ENCODE measurements around the gene CNOT2.

DNA sequence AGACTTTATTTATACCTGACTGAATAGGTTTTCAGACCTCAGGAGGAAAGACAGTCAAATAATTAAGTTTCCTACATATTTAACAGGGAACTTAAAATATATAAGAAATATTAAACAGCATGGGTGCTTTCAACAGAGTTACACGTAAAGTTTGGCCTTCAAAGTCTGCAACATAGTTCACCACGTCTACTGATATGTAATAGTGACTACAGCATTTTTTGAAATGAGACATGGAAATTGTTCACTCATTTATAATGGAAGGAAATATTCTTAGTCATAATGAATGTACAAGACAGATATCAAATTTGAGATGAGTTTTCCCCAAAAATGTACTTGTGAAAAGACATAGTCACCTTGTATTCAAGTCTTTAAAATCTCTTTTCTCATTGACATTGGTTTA lies 66.1 kb downstream of the CNOT2 start:
- no peak for TF ChIP-seq EZH2 (IDR thresholded peaks at IDR 0.05)
- no peak for TF ChIP-seq POLR2AphosphoS5 (IDR thresholded peaks at IDR 0.05; ENCODE audit: borderline replicate concordance, low read depth, low read length)
